Cardiac muscle cell (in vitro differentiated cells and primary cell): ENCODE measurements around the gene TBC1D9. TPM values are rescaled to one million over a fixed set of nuclear protein-coding genes. Genes with fewer than 3 reads are reported as not detected.
A peak's percentile ranks its signal among the peaks of the same experiment; 100 is the strongest.

Source experiments
- DNase-seq, 2 donors: peaks; one replicate each; pipeline versions ENCODE4 v3.0.0 to v3.0.0-alpha.2; 2010 to 2017; ENCODE audit warnings: low read depth in 1 of 2, low spot score in 1 of 2
- H3K27ac ChIP-seq: fragments of 200-600 bp; sonication (generic); 2 replicates; pipeline ENCODE4 v1.5.1; 2016
- H3K27me3 ChIP-seq: fragments of 200-600 bp; sonication (generic); 2 replicates; pipeline ENCODE4 v1.6.0; 2016; ENCODE audit warnings: control low read depth
- H3K36me3 ChIP-seq: fragments of 200-600 bp; sonication (generic); 2 replicates; pipeline ENCODE4 v1.5.1; 2016; ENCODE audit warnings: control low read depth
- H3K4me1 ChIP-seq: fragments of 200-600 bp; sonication (generic); 2 replicates; pipeline ENCODE4 v1.8.1; 2017; ENCODE audit warnings: low read depth, mild to moderate bottlenecking, mixed run types
- H3K4me3 ChIP-seq: fragments of 200-600 bp; sonication (generic); 2 replicates; pipeline ENCODE4 v1.5.1; 2016; ENCODE audit warnings: mild to moderate bottlenecking
- H3K9me3 ChIP-seq: fragments of 200-600 bp; sonication (generic); 2 replicates; pipeline ENCODE4 v1.5.1; 2017; ENCODE audit warnings: low read depth, mild to moderate bottlenecking, control low read depth
- CTCF ChIP-seq: IDR thresholded peaks from 2 replicates; pipeline ENCODE4 v1.5.1; 2012; ENCODE audit warnings: low read depth, mild to moderate bottlenecking, low read length
- polyA plus RNA-seq: library from polyadenylated mRNA; unstranded; fragments of >200 nt; fragmentation: Nextera tagmentation; extraction: Ambion mirVana; gene quantifications from 2 replicates; pipeline ENCODE4 v1.2.1, GENCODE V29; 2016
- total RNA-seq: library from RNA; depleted of rRNA; stranded (reverse); fragments of >200 nt; gene quantifications from 2 replicates; pipeline ENCODE4 v1.2.3, GENCODE V29; 2016

The TBC1D9 gene
- total and polyA plus RNA-seq, 2 experiments from 2014 or later = 3.4 to 5.2 TPM

GRCh38 chr4:140701071-140701470, 55.1 kb downstream of the TBC1D9 start:
- no peak for TF ChIP-seq CTCF
- H3K36me3 ChIP-seq = no peaks in the 10 kb centered on the region
- no peak overlapping the region for H3K4me3 ChIP-seq
- no peak for DNase-seq
- no peaks in the 10 kb centered on the region for H3K4me1 ChIP-seq
- H3K27ac ChIP-seq = no peak overlapping the region
- no peaks in the 10 kb centered on the region for H3K27me3 ChIP-seq
- H3K9me3 ChIP-seq = no peaks in the 10 kb centered on the region

- no peak overlapping the region for H3K4me3 ChIP-seq
- H3K9me3 ChIP-seq = no peaks in the 10 kb centered on the region
- no peak for DNase-seq
- no peaks in the 10 kb centered on the region for H3K36me3 ChIP-seq
- no peak overlapping the region for H3K27ac ChIP-seq
- no peaks in the 10 kb centered on the region for H3K27me3 ChIP-seq
- no peak for TF ChIP-seq CTCF
- H3K4me1 ChIP-seq = peaks cover 5% of the 10 kb centered on the region
These were observed 58.2 kb downstream of the TBC1D9 start for GRCh38 chr4:140697709-140698560.

- peaks cover 5% of the 10 kb centered on the region for H3K4me1 ChIP-seq
- no peaks in the 10 kb centered on the region for H3K36me3 ChIP-seq
- no peak for TF ChIP-seq CTCF
- H3K9me3 ChIP-seq = no peaks in the 10 kb centered on the region
- no peak overlapping the region for H3K4me3 ChIP-seq
- DNase-seq = no peak
- H3K27ac ChIP-seq = no peak overlapping the region
- no peaks in the 10 kb centered on the region for H3K27me3 ChIP-seq
These were observed 60.7 kb downstream of the TBC1D9 start for GRCh38 chr4:140695483-140695882.

- Histone ChIP-seq H3K4me3 (no peak overlapping the region), H3K36me3 (no peaks in the 10 kb centered on the region), H3K27me3 (no peaks in the 10 kb centered on the region), H3K9me3 (no peaks in the 10 kb centered on the region), H3K27ac (no peak overlapping the region), H3K4me1 (peaks cover 5% of the 10 kb centered on the region)
- no peak for TF ChIP-seq CTCF
- peak in 1 of 2 donors; percentile 69 for DNase-seq
These were observed 62.6 kb downstream of the TBC1D9 start for GRCh38 chr4:140693562-140693961.

GRCh38 chr4:140691369-140691768, 64.8 kb downstream of the TBC1D9 start:
- DNase-seq = peak in 1 of 2 donors; percentile 82
- Histone ChIP-seq H3K4me3 (no peak overlapping the region), H3K27me3 (no peaks in the 10 kb centered on the region), H3K36me3 (no peaks in the 10 kb centered on the region), H3K9me3 (no peaks in the 10 kb centered on the region), H3K27ac (no peak overlapping the region), H3K4me1 (peaks cover 5% of the 10 kb centered on the region)
- no peak for TF ChIP-seq CTCF
